Tibial nerve (tissue), 4 donors: Measurements from ENCODE around the gene ADAP1. TPM values are rescaled to one million over a fixed set of nuclear protein-coding genes. Genes with fewer than 3 reads are reported as not detected.

ENCODE experiments used
- DNase-seq, 2 donors: peaks; one replicate each; pipeline ENCODE4 v3.0.0-alpha.2; 2019; ENCODE audit warnings: low spot score in 2 of 2
- H3K27ac ChIP-seq, 4 donors: fragments of 200-600 bp; sonication (generic) in 3 of 4; one replicate each; pipeline ENCODE4 v1.5.1; 2017 to 2019; ENCODE audit warnings: mild to moderate bottlenecking in 1 of 4
- H3K27me3 ChIP-seq, 2 donors: fragments of 200-600 bp; sonication (generic) in 1 of 2; one replicate each; pipeline versions ENCODE4 v1.5.1 to v1.6.0; 2017 to 2019
- H3K36me3 ChIP-seq, 3 donors: fragments of 200-600 bp; sonication (generic); one replicate each; pipeline ENCODE4 v1.5.1; 2018 to 2019
- H3K4me1 ChIP-seq, 4 donors: fragments of 200-600 bp; sonication (generic) in 3 of 4; one replicate each; pipeline ENCODE4 v1.5.1; 2017 to 2019
- H3K4me3 ChIP-seq, 4 donors: fragments of 200-600 bp; sonication (generic) in 3 of 4; one replicate each; pipeline ENCODE4 v1.5.1; 2017 to 2019; ENCODE audit warnings: mild to moderate bottlenecking in 1 of 4, moderate library complexity in 1 of 4
- H3K9me3 ChIP-seq, 4 donors: fragments of 200-600 bp; sonication (generic) in 3 of 4; one replicate each; pipeline ENCODE4 v1.5.1; 2017 to 2019
- EP300 ChIP-seq, 2 donors: sonication (generic); formaldehyde crosslinking; IDR thresholded peaks; one replicate each; pipeline ENCODE4 v1.6.1; 2017; ENCODE audit warnings: antibody characterized with exemption in 2 of 2, mild to moderate bottlenecking in 1 of 2
- POLR2A ChIP-seq, 2 donors: fragments of 450-650 bp; IDR thresholded peaks; one replicate each; pipeline ENCODE4 v1.6.1; 2017; ENCODE audit warnings: antibody characterized with exemption in 2 of 2, mild to moderate bottlenecking in 2 of 2, moderate library complexity in 2 of 2
- WGBS, 2 donors: methylation state at CpG; one replicate each; pipeline ENCODE4 v1.1.5; 2018; 5-methylcytosine and 5-hydroxymethylcytosine counted together
- total RNA-seq, 4 donors: library from RNA; depleted of rRNA; stranded (reverse); fragments of >200 nt; gene quantifications; one replicate each; pipeline ENCODE4 v1.1.0, GENCODE V29; 2016
- TF ChIP-seq, protein P1 (sequence below), 5 experiments: fragments of 200-600 bp in 3 of 5; fragments of 450-650 bp in 2 of 5; sonication (generic) in 3 of 5; IDR thresholded peaks; one replicate each; pipeline ENCODE4 v1.5.1; 2016 to 2019; ENCODE audit warnings: antibody characterized with exemption in 5 of 5, mild to moderate bottlenecking in 3 of 5, moderate library complexity in 2 of 5

The ADAP1 gene
- total RNA-seq, 4 donors from 2014 or later = 29.3 to 53.0 (median 39.6) TPM

GRCh38 chr7:901041-901387 lies 53.5 kb downstream of the ADAP1 start:
- WGBS, 2 donors = 33 to 49% methylated on average over 5 to 7 of the region's 8 CpGs
- Histone ChIP-seq H3K4me1 (peaks cover 0 to 57% (median 14%) of the 10 kb centered on the region in 4 donors), H3K36me3 (peaks cover 0 to 40% (median 6%) of the 10 kb centered on the region in 3 donors), H3K27me3 (peaks cover 0 to 7% of the 10 kb centered on the region in 2 donors), H3K27ac (peak overlapping the region; percentile 68 to 81 (median 76)), H3K9me3 (no peaks in the 10 kb centered on the region), H3K4me3 (no peak overlapping the region)
- no peak for DNase-seq
- TF ChIP-seq EP300 (IDR thresholded peaks at IDR 0.05) = no peak
- no peak for TF ChIP-seq POLR2A (IDR thresholded peaks at IDR 0.05)
- TF ChIP-seq, protein P1, sequence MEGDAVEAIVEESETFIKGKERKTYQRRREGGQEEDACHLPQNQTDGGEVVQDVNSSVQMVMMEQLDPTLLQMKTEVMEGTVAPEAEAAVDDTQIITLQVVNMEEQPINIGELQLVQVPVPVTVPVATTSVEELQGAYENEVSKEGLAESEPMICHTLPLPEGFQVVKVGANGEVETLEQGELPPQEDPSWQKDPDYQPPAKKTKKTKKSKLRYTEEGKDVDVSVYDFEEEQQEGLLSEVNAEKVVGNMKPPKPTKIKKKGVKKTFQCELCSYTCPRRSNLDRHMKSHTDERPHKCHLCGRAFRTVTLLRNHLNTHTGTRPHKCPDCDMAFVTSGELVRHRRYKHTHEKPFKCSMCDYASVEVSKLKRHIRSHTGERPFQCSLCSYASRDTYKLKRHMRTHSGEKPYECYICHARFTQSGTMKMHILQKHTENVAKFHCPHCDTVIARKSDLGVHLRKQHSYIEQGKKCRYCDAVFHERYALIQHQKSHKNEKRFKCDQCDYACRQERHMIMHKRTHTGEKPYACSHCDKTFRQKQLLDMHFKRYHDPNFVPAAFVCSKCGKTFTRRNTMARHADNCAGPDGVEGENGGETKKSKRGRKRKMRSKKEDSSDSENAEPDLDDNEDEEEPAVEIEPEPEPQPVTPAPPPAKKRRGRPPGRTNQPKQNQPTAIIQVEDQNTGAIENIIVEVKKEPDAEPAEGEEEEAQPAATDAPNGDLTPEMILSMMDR (IDR thresholded peaks at IDR 0.05) = no peak

DNA sequence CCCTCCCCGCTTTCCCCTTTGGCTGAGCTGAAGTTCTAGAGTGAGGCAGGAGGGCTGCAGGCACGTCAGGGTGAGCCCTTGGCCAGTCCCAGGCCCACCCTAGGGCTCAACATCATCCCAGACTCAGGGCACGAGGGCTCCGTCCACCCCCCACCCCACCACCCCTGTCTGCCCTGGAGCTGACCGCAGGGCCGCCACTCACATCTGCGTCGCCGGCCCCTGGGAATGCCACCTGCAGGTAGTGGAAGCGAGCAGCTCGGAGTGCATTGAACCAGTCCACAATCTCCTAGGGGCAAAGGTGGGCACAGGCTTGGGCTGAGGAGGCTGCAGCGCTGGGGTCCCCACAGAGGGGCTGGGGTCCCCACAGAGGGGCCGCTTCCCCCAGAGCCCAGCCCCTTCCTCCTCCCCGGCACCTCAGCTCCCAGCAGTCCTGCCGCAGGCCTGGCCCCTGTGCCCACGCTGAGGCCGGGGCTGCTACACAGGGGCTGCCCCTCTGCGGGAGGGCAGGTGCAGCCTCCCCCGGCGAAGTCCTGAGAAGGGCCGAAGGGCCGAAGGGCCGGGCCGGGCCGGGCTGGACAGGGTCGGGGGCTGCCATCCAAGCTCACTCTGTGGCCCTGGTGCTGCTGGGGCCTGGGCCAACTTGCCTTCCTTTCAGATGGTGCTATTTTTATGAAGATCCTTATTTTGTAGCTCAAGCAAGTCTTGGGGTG lies 54.0 kb downstream of the ADAP1 start:
- H3K9me3 ChIP-seq = no peaks in the 10 kb centered on the region
- H3K4me3 ChIP-seq = no peak overlapping the region
- DNase-seq = no peak
- H3K36me3 ChIP-seq = peaks cover 0 to 46% (median 11%) of the 10 kb centered on the region in 3 donors
- peaks cover 0 to 57% (median 14%) of the 10 kb centered on the region in 4 donors for H3K4me1 ChIP-seq
- H3K27me3 ChIP-seq = peaks cover 0 to 7% of the 10 kb centered on the region in 2 donors
- TF ChIP-seq EP300 (IDR thresholded peaks at IDR 0.05) = no peak
- TF ChIP-seq POLR2A (IDR thresholded peaks at IDR 0.05) = no peak
- TF ChIP-seq, protein P1 (IDR thresholded peaks at IDR 0.05) = no peak
- 55 to 77% methylated on average over 4 to 17 of the region's 26 CpGs for WGBS, 2 donors
- H3K27ac ChIP-seq = peak overlapping the region; percentile 68 to 81 (median 76)

DNA sequence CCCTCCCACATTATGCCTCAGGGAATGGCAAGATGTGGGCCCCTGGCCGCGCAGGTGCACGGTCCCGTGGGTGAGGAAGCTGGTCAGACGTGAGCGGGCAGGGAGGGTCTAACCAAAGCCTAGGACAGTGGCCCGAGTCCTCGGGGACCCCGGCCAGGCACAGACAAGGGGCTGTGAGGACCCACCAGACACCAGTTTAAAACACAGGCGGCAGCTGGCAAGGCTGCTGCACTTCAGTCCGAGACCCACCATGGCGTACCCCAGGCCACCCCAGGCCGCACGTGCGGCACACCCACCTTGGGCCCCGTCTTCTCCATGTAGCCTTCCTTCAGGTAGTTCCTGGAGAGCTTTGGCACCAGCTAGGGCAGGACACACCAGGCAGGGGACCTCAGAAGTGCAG lies 54.7 kb downstream of the ADAP1 start:
- no peak for DNase-seq
- Histone ChIP-seq H3K4me3 (no peak overlapping the region), H3K27ac (peak overlapping the region in 2 of 4 donors; percentile 81), H3K9me3 (no peaks in the 10 kb centered on the region), H3K36me3 (peaks cover 0 to 52% (median 18%) of the 10 kb centered on the region in 3 donors), H3K4me1 (peaks cover 0 to 55% (median 14%) of the 10 kb centered on the region in 4 donors), H3K27me3 (peaks cover 0 to 7% of the 10 kb centered on the region in 2 donors)
- TF ChIP-seq EP300 (IDR thresholded peaks at IDR 0.05) (no peak), POLR2A (IDR thresholded peaks at IDR 0.05) (no peak)
- TF ChIP-seq, protein P1 (IDR thresholded peaks at IDR 0.05) = no peak
- 93% methylated on average over 13 to 16 of the region's 16 CpGs for WGBS, 2 donors

GRCh38 chr7:898855-899681 lies 55.4 kb downstream of the ADAP1 start:
- Histone ChIP-seq H3K4me3 (no peak overlapping the region), H3K36me3 (peaks cover 0 to 60% (median 21%) of the 10 kb centered on the region in 3 donors), H3K9me3 (no peaks in the 10 kb centered on the region), H3K27me3 (peaks cover 0 to 7% of the 10 kb centered on the region in 2 donors), H3K4me1 (peaks cover 0 to 48% (median 11%) of the 10 kb centered on the region in 4 donors), H3K27ac (peak overlapping the region in 2 of 4 donors; percentile 81)
- TF ChIP-seq, protein P1 (IDR thresholded peaks at IDR 0.05) = no peak
- TF ChIP-seq POLR2A (IDR thresholded peaks at IDR 0.05) (no peak), EP300 (IDR thresholded peaks at IDR 0.05) (no peak)
- 81 to 85% methylated on average over 42 to 53 of the region's 54 CpGs for WGBS, 2 donors
- no peak for DNase-seq
